GM19043 (cell line): Measurements from ENCODE around the gene SPRY4.
"Not testable (repeated sequence)": the region's sequence is repeated elsewhere in the genome, so short reads cannot be mapped to it uniquely, and the experiment has no call there.

ENCODE experiments used
- ATAC-seq: cut with Tn5 transposase; IDR thresholded peaks from one replicate; pipeline ENCODE4 v1.9.1; 2021; ENCODE audit warnings: low read depth; ENCODE audit not compliant: unreplicated experiment

The SPRY4 gene

GRCh38 chr5:142339781-142340180, 15.0 kb upstream of the SPRY4 start:
- ATAC-seq, result no peak

- no peak for ATAC-seq
Observed at GRCh38 chr5:142334538-142334937, 9.7 kb upstream of the SPRY4 start.

- ATAC-seq, result not testable (repeated sequence)
Observed at GRCh38 chr5:142333749-142334148, 8.9 kb upstream of the SPRY4 start.

- ATAC-seq, result no peak
Observed at GRCh38 chr5:142330444-142330843, 5.6 kb upstream of the SPRY4 start.

GRCh38 chr5:142330026-142330425, 5.2 kb upstream of the SPRY4 start:
- no peak for ATAC-seq

GRCh38 chr5:142327111-142327842, 2.5 kb upstream of the SPRY4 start:
- no peak for ATAC-seq

- ATAC-seq, result no peak
Observed at GRCh38 chr5:142326480-142326938, 1.7 kb upstream of the SPRY4 start.

- ATAC-seq, result no peak
Observed at GRCh38 chr5:142325725-142326479, 1.1 kb upstream of the SPRY4 start.

- peak; percentile 43 for ATAC-seq
Observed at GRCh38 chr5:142324136-142324870, 518 bp downstream of the SPRY4 start.

GRCh38 chr5:142323480-142324135, 1.2 kb downstream of the SPRY4 start:
- no peak for ATAC-seq

GRCh38 chr5:142322747-142323479, 1.9 kb downstream of the SPRY4 start:
- no peak for ATAC-seq

GRCh38 chr5:142322403-142322746, 2.4 kb downstream of the SPRY4 start:
- no peak for ATAC-seq

GRCh38 chr5:142320851-142321560, 3.8 kb downstream of the SPRY4 start:
- no peak for ATAC-seq

GRCh38 chr5:142320430-142320738, 4.4 kb downstream of the SPRY4 start:
- ATAC-seq, result no peak

- ATAC-seq, result no peak
Observed at GRCh38 chr5:142319560-142320429, 5.0 kb downstream of the SPRY4 start.

GRCh38 chr5:142319105-142319504, 5.7 kb downstream of the SPRY4 start:
- ATAC-seq, result no peak

GRCh38 chr5:142317753-142318152, 7.1 kb downstream of the SPRY4 start:
- no peak for ATAC-seq

- ATAC-seq, result no peak
Observed at GRCh38 chr5:142317173-142317572, 7.6 kb downstream of the SPRY4 start.

GRCh38 chr5:142316681-142317080, 8.1 kb downstream of the SPRY4 start:
- no peak for ATAC-seq
